GM23248 (cell line): ENCODE results near the gene FBXO9. TPM values are rescaled to one million over a fixed set of nuclear protein-coding genes. Genes with fewer than 3 reads are reported as not detected.
A peak's percentile ranks its signal among the peaks of the same experiment; 100 is the strongest.

Source experiments
- DNase-seq: peaks from one replicate; pipeline ENCODE4 v3.0.0-alpha.2; 2015
- H2AFZ ChIP-seq: fragments of 200-600 bp; sonication (generic); 2 replicates; pipeline ENCODE4 v1.6.1; 2016; ENCODE audit warnings: antibody characterized with exemption
- H3F3A ChIP-seq: fragments of 200-600 bp; sonication (generic); 2 replicates; pipeline ENCODE4 v1.6.1; 2016; ENCODE audit warnings: mild to moderate bottlenecking, antibody characterized with exemption, mixed run types; ENCODE audit not compliant: insufficient read depth
- H3K27ac ChIP-seq: fragments of 200-600 bp; sonication (generic); 2 replicates; pipeline ENCODE4 v1.5.1; 2016; ENCODE audit warnings: mild to moderate bottlenecking
- H3K27me3 ChIP-seq: fragments of 200-600 bp; sonication (generic); replicated peaks from 2 replicates; pipeline ENCODE4 v1.6.1; 2016; ENCODE audit warnings: mild to moderate bottlenecking; ENCODE audit not compliant: insufficient read depth
- H3K36me3 ChIP-seq: fragments of 200-600 bp; sonication (generic); 2 replicates; pipeline ENCODE4 v1.6.1; 2016; ENCODE audit warnings: low read depth, mild to moderate bottlenecking
- H3K4me1 ChIP-seq: fragments of 200-600 bp; sonication (generic); 2 replicates; pipeline ENCODE4 v1.6.1; 2016; ENCODE audit warnings: mild to moderate bottlenecking; ENCODE audit not compliant: insufficient read depth
- H3K4me2 ChIP-seq: fragments of 200-600 bp; sonication (generic); one replicate; pipeline ENCODE4 v1.6.1; 2016; ENCODE audit warnings: mild to moderate bottlenecking; ENCODE audit not compliant: unreplicated experiment
- H3K4me3 ChIP-seq: fragments of 200-600 bp; sonication (generic); 2 replicates; pipeline ENCODE4 v1.5.1; 2016; ENCODE audit warnings: mild to moderate bottlenecking
- H3K79me2 ChIP-seq: fragments of 200-600 bp; sonication (generic); 2 replicates; pipeline ENCODE4 v1.6.1; 2016; ENCODE audit warnings: mild to moderate bottlenecking; ENCODE audit not compliant: insufficient read depth
- H3K9ac ChIP-seq: fragments of 200-600 bp; sonication (generic); 2 replicates; pipeline ENCODE4 v1.6.1; 2016; ENCODE audit warnings: mild to moderate bottlenecking
- H3K9me2 ChIP-seq: fragments of 200-600 bp; sonication (generic); 2 replicates; pipeline ENCODE4 v1.6.1; 2016; ENCODE audit warnings: mixed run types, mild to moderate bottlenecking, moderate library complexity; ENCODE audit not compliant: insufficient read depth
- H3K9me3 ChIP-seq: fragments of 200-600 bp; sonication (generic); one replicate; pipeline ENCODE4 v1.6.1; 2017; ENCODE audit warnings: low read depth
- H4K20me1 ChIP-seq: fragments of 200-600 bp; sonication (generic); 2 replicates; pipeline ENCODE4 v1.6.0; 2016; ENCODE audit not compliant: insufficient read depth
- EZH2 ChIP-seq: fragments of 200-600 bp; sonication (generic); IDR thresholded peaks from 2 replicates; pipeline ENCODE4 v1.6.1; 2018; ENCODE audit warnings: antibody characterized with exemption, mild to moderate bottlenecking; ENCODE audit not compliant: insufficient read depth, poor library complexity, severe bottlenecking
- EZH2phosphoT487 ChIP-seq: fragments of 200-600 bp; sonication (generic); IDR thresholded peaks from 2 replicates; pipeline ENCODE4 v1.6.1; 2018; ENCODE audit warnings: antibody characterized with exemption, moderate library complexity, mild to moderate bottlenecking, low read depth; ENCODE audit not compliant: insufficient read depth
- WGBS, 2 experiments: methylation state at CpG; one replicate each; pipeline ENCODE4 v1.1.6; 2015 to 2017; ENCODE audit warnings: low lambda C conversion rate in 2 of 2, low coverage in 1 of 2; ENCODE audit errors: missing lambda C conversion rate in 2 of 2; 5-methylcytosine and 5-hydroxymethylcytosine counted together
- in situ Hi-C: fragments of 300-500 bp; cut with MboI; formaldehyde crosslinking; loops from 2 replicates; pipeline ENCODE4 v1.15.0; 2020
- polyA plus RNA-seq: library from polyadenylated mRNA; unstranded; fragments of >200 nt; fragmentation: Nextera tagmentation; extraction: Ambion mirVana; gene quantifications from 2 replicates; pipeline ENCODE4 v1.2.1, GENCODE V29; 2016
- total RNA-seq: library from RNA; depleted of rRNA; stranded (reverse); fragments of >200 nt; shearing (Covaris generic); gene quantifications from 2 replicates; pipeline ENCODE4 v1.2.3, GENCODE V29; 2014

Gene FBXO9
- total and polyA plus RNA-seq, 2 experiments from 2014 or later = 56.5 to 59.6 TPM

GRCh38 chr6:53101006-53101405 is 35.8 kb downstream of the FBXO9 start:
- no peak overlapping the region for H2AFZ ChIP-seq
- no peaks in the 10 kb centered on the region for H3K79me2 ChIP-seq
- peaks cover 16% of the 10 kb centered on the region for H3K4me1 ChIP-seq
- no peaks in the 10 kb centered on the region for H3K9me2 ChIP-seq
- H3K27me3 ChIP-seq = no peaks in the 10 kb centered on the region
- H4K20me1 ChIP-seq = no peaks in the 10 kb centered on the region
- DNase-seq = no peak
- 0 out of 2 replicates have a peak, but pooled peaks cover 7% of the 10 kb centered on the region for H3F3A ChIP-seq
- in situ Hi-C loops = no loop called here
- no peak for TF ChIP-seq EZH2phosphoT487
- TF ChIP-seq EZH2 = no peak
- H3K36me3 ChIP-seq = peaks cover 54% of the 10 kb centered on the region
- no peaks in the 10 kb centered on the region for H3K9me3 ChIP-seq
- 97 to 98% methylated on average over 2 of the region's 2 CpGs for WGBS, 2 experiments
- no peak overlapping the region for H3K27ac ChIP-seq
- no peak overlapping the region for H3K4me2 ChIP-seq
- H3K4me3 ChIP-seq = no peak overlapping the region
- no peak overlapping the region for H3K9ac ChIP-seq

GRCh38 chr6:53103993-53104675 is 38.9 kb downstream of the FBXO9 start:
- DNase-seq = peak; percentile 26
- H3K79me2 ChIP-seq = no peaks in the 10 kb centered on the region

GRCh38 chr6:53104916-53105315 is 39.7 kb downstream of the FBXO9 start:
- H3K79me2 ChIP-seq = no peaks in the 10 kb centered on the region
- H2AFZ ChIP-seq = no peak overlapping the region
- H3K4me2 ChIP-seq = no peak overlapping the region
- H3K27me3 ChIP-seq = no peaks in the 10 kb centered on the region
- H3F3A ChIP-seq = 0 out of 2 replicates have a peak, but pooled peaks cover 9% of the 10 kb centered on the region
- no peaks in the 10 kb centered on the region for H3K9me3 ChIP-seq
- no peaks in the 10 kb centered on the region for H4K20me1 ChIP-seq
- H3K36me3 ChIP-seq = peaks cover 22% of the 10 kb centered on the region; the same call in 1 of the 2 replicates
- H3K9ac ChIP-seq = no peak overlapping the region
- peaks cover 20% of the 10 kb centered on the region for H3K4me1 ChIP-seq
- no peak overlapping the region for H3K27ac ChIP-seq
- in situ Hi-C loops = no loop called here
- TF ChIP-seq EZH2phosphoT487 = no peak
- TF ChIP-seq EZH2 = no peak
- no peaks in the 10 kb centered on the region for H3K9me2 ChIP-seq
- no peak for DNase-seq
- H3K4me3 ChIP-seq = no peak overlapping the region

More at GRCh38 chr6:53103993-53104675, 38.9 kb downstream of the FBXO9 start:
- H3K9me3 ChIP-seq = no peaks in the 10 kb centered on the region
- H4K20me1 ChIP-seq = no peaks in the 10 kb centered on the region
- TF ChIP-seq EZH2phosphoT487 (no peak), EZH2 (no peak)
- WGBS, 2 experiments = 94 to 95% methylated on average over 3 of the region's 3 CpGs
- 0 out of 2 replicates have a peak, but pooled peaks cover 13% of the 10 kb centered on the region for H3F3A ChIP-seq
- H2AFZ ChIP-seq = no peak overlapping the region
- H3K27ac ChIP-seq = no peak overlapping the region
- no peaks in the 10 kb centered on the region for H3K27me3 ChIP-seq
- in situ Hi-C loops = no loop called here
- H3K4me3 ChIP-seq = no peak overlapping the region
- H3K36me3 ChIP-seq = peaks cover 24% of the 10 kb centered on the region; the same call in 1 of the 2 replicates
- no peak overlapping the region for H3K9ac ChIP-seq
- H3K9me2 ChIP-seq = no peaks in the 10 kb centered on the region
- no peak overlapping the region for H3K4me2 ChIP-seq
- peaks cover 22% of the 10 kb centered on the region for H3K4me1 ChIP-seq

GRCh38 chr6:53107091-53107490 is 41.9 kb downstream of the FBXO9 start:
- WGBS, 2 experiments = 81 to 92% methylated on average over 4 of the region's 4 CpGs
- Histone ChIP-seq H4K20me1 (no peaks in the 10 kb centered on the region), H3K4me2 (no peak overlapping the region), H3K4me3 (no peak overlapping the region), H3K9ac (no peak overlapping the region), H3K4me1 (peaks cover 8% of the 10 kb centered on the region), H3K36me3 (peaks cover 11% of the 10 kb centered on the region; the same call in 1 of the 2 replicates), H3K27ac (0 out of 2 replicates have a peak overlapping the region, but pooled peaks have one; percentile 9), H3K79me2 (no peaks in the 10 kb centered on the region), H3K27me3 (no peaks in the 10 kb centered on the region), H3K9me3 (no peaks in the 10 kb centered on the region), H3F3A (0 out of 2 replicates have a peak, but pooled peaks cover 8% of the 10 kb centered on the region), H3K9me2 (no peaks in the 10 kb centered on the region), H2AFZ (no peak overlapping the region)
- DNase-seq = peak; percentile 79
- TF ChIP-seq EZH2 = no peak
- TF ChIP-seq EZH2phosphoT487 = no peak
- in situ Hi-C loops = no loop called here
